H1 (cell line): ENCODE results near the gene GARNL3. TPM values are rescaled to one million over a fixed set of nuclear protein-coding genes. Genes with fewer than 3 reads are reported as not detected.

Source experiments
- CTCF ChIA-PET: fragments of 300-600 bp; sonication (Branson Sonifier 250); formaldehyde crosslinking; loops from one replicate; lab custom pipeline; 2021; ENCODE audit not compliant: partially characterized antibody; lab: Charles Lee
- POLR2A ChIA-PET: fragments of 300-600 bp; sonication (Branson Sonifier 250); formaldehyde crosslinking; loops from one replicate; lab custom pipeline; 2021; ENCODE audit warnings: inconsistent platforms; ENCODE audit not compliant: partially characterized antibody; lab: Charles Lee
- DNase-seq, 2 experiments: peaks; one replicate each; pipeline versions ENCODE4 v3.0.0 to v3.0.0-alpha.2; 2010 to 2022; ENCODE audit warnings: low spot score in 2 of 2, low read depth in 1 of 2, mixed read lengths in 1 of 2
- FAIRE-seq: peaks from 2 replicates; lab custom pipeline; 2011; peaks lifted over from hg19 to GRCh38; lab: Jason Lieb, UNC
- H2AFZ ChIP-seq: 2 replicates; pipeline ENCODE4 v1.8.1; 2012; ENCODE audit warnings: low read length, inconsistent platforms
- H2AK5ac ChIP-seq: 2 replicates; pipeline ENCODE4 v1.6.1; 2013; ENCODE audit warnings: low read depth, low read length
- H2BK120ac ChIP-seq: replicated peaks from 2 replicates; pipeline ENCODE3; 2013; ENCODE audit warnings: low read depth, low read length, inconsistent platforms
- H2BK12ac ChIP-seq: 2 replicates; pipeline ENCODE4 v1.6.1; 2013; ENCODE audit warnings: low read depth, low read length
- H2BK15ac ChIP-seq: 2 replicates; pipeline ENCODE4 v1.6.1; 2013; ENCODE audit warnings: low read length
- H2BK20ac ChIP-seq: 2 replicates; pipeline ENCODE4 v1.6.1; 2013; ENCODE audit warnings: low read length
- H2BK5ac ChIP-seq: 2 replicates; pipeline ENCODE4 v1.6.1; 2013; ENCODE audit warnings: low read depth, low read length
- H3K14ac ChIP-seq: 2 replicates; pipeline ENCODE4 v1.6.1; 2013; ENCODE audit warnings: inconsistent platforms; ENCODE audit not compliant: insufficient read length
- H3K18ac ChIP-seq: 2 replicates; pipeline ENCODE4 v1.6.1; 2013; ENCODE audit warnings: low read length; ENCODE audit errors: extremely low read depth
- H3K23ac ChIP-seq: 2 replicates; pipeline ENCODE4 v1.6.1; 2013; ENCODE audit warnings: inconsistent platforms; ENCODE audit not compliant: insufficient read length
- H3K23me2 ChIP-seq: 2 replicates; pipeline ENCODE4 v1.6.1; 2013; ENCODE audit warnings: low read depth, low read length
- H3K27ac ChIP-seq: 2 replicates; pipeline ENCODE4 v1.6.1; 2011; ENCODE audit warnings: low read depth, low read length, inconsistent platforms
- H3K27me3 ChIP-seq, 4 experiments: replicated peaks in 1 of 4; 1 replicate in 1 of 4; 2 replicates in 3 of 4; pipeline versions ENCODE4 v1.6.1 to v1.8.1; 2011 to 2013; ENCODE audit warnings: low read length in 3 of 4, mild to moderate bottlenecking in 3 of 4, inconsistent platforms in 2 of 4, mixed read lengths in 2 of 4, moderate library complexity in 1 of 4; ENCODE audit not compliant: control insufficient read depth in 3 of 4, insufficient read depth in 3 of 4; ENCODE audit errors: extremely low read depth in 1 of 4
- H3K36me3 ChIP-seq, 4 experiments: 2 replicates each; pipeline versions ENCODE4 v1.6.1 to v1.8.1; 2011 to 2013; ENCODE audit warnings: mild to moderate bottlenecking in 4 of 4, low read length in 3 of 4, moderate library complexity in 2 of 4, control low read depth in 1 of 4, inconsistent platforms in 1 of 4; ENCODE audit not compliant: insufficient read depth in 4 of 4, control insufficient read depth in 2 of 4
- H3K4ac ChIP-seq: replicated peaks from 2 replicates; pipeline ENCODE3; 2013; ENCODE audit warnings: low read length, low read depth, mixed read lengths, inconsistent platforms; ENCODE audit not compliant: insufficient read length
- H3K4me1 ChIP-seq, 4 experiments: replicated peaks in 1 of 4; 1 replicate in 1 of 4; 2 replicates in 3 of 4; pipeline versions ENCODE4 v1.6.1 to v1.8.1; 2011 to 2013; ENCODE audit warnings: low read length in 3 of 4, inconsistent platforms in 2 of 4, mixed read lengths in 1 of 4; ENCODE audit not compliant: insufficient read depth in 4 of 4, control insufficient read depth in 3 of 4
- H3K4me2 ChIP-seq, 2 experiments: 2 replicates each; pipeline versions ENCODE4 v1.6.1 to v1.8.1; 2011 to 2013; ENCODE audit warnings: low read depth in 2 of 2, low read length in 2 of 2, control low read depth in 1 of 2, inconsistent platforms in 1 of 2, mild to moderate bottlenecking in 1 of 2; ENCODE audit not compliant: insufficient read depth in 1 of 2
- H3K4me3 ChIP-seq, 4 experiments: fragments of 200-600, 300-600 bp in 1 of 4; sonication (generic), shearing (Covaris generic), sonication (Bioruptor Twin) in 1 of 4; 2 replicates each; pipeline versions ENCODE4 v1.5.1 to v1.8.1; 2011 to 2016; ENCODE audit warnings: low read length in 4 of 4, low read depth in 3 of 4, control low read depth in 2 of 4, inconsistent platforms in 2 of 4, mild to moderate bottlenecking in 2 of 4, mixed read lengths in 1 of 4, moderate library complexity in 1 of 4; ENCODE audit not compliant: insufficient read depth in 2 of 4; ENCODE audit errors: extremely low read depth in 1 of 4
- H3K56ac ChIP-seq: replicated peaks from 2 replicates; pipeline ENCODE3; 2013; ENCODE audit warnings: low read depth, mild to moderate bottlenecking, mixed read lengths, low read length, inconsistent platforms; ENCODE audit not compliant: insufficient read length
- H3K79me1 ChIP-seq: 2 replicates; pipeline ENCODE4 v1.6.1; 2013; ENCODE audit warnings: low read depth, low read length, control low read depth
- H3K79me2 ChIP-seq, 2 experiments: 2 replicates each; pipeline versions ENCODE4 v1.6.1 to v1.8.1; 2012 to 2013; ENCODE audit warnings: low read length in 2 of 2, mild to moderate bottlenecking in 2 of 2, inconsistent platforms in 1 of 2; ENCODE audit not compliant: insufficient read depth in 2 of 2, control insufficient read depth in 1 of 2
- H3K9ac ChIP-seq, 4 experiments: replicated peaks in 1 of 4; 1 replicate in 1 of 4; 2 replicates in 3 of 4; pipeline versions ENCODE4 v1.6.1 to v1.8.1; 2011 to 2013; ENCODE audit warnings: low read depth in 3 of 4, low read length in 3 of 4, control low read depth in 2 of 4, mild to moderate bottlenecking in 2 of 4, moderate library complexity in 2 of 4, inconsistent platforms in 1 of 4; ENCODE audit errors: extremely low read depth in 1 of 4
- H3K9me3 ChIP-seq, 2 experiments: 2 replicates each; pipeline versions ENCODE4 v1.6.1 to v1.8.1; 2012 to 2013; ENCODE audit warnings: mild to moderate bottlenecking in 2 of 2, moderate library complexity in 2 of 2, control low read depth in 1 of 2, inconsistent platforms in 1 of 2, low read depth in 1 of 2, low read length in 1 of 2, mixed read lengths in 1 of 2; ENCODE audit not compliant: insufficient read depth in 2 of 2
- H4K20me1 ChIP-seq, 2 experiments: replicated peaks in 1 of 2; 2 replicates each; pipeline versions ENCODE3 to v1.8.1; 2011 to 2013; ENCODE audit warnings: inconsistent platforms in 2 of 2, low read length in 2 of 2, mild to moderate bottlenecking in 1 of 2; ENCODE audit not compliant: insufficient read depth in 2 of 2, control insufficient read depth in 1 of 2
- H4K5ac ChIP-seq: 2 replicates; pipeline ENCODE4 v1.6.1; 2013; ENCODE audit warnings: low read length, low read depth, mixed read lengths, inconsistent platforms; ENCODE audit not compliant: insufficient read length
- H4K8ac ChIP-seq: 2 replicates; pipeline ENCODE4 v1.8.0; 2013; ENCODE audit warnings: mild to moderate bottlenecking, moderate library complexity, low read length, inconsistent platforms; ENCODE audit not compliant: insufficient read depth; ENCODE audit errors: extremely low read depth
- H4K91ac ChIP-seq: replicated peaks from 2 replicates; pipeline ENCODE3; 2013; ENCODE audit warnings: low read length, mixed read lengths, inconsistent platforms; ENCODE audit not compliant: insufficient read length
- CBX5 ChIP-seq: fragments of 300-800, 300-1000 bp; sonication (generic); IDR thresholded peaks from 2 replicates; pipeline ENCODE4 v1.7.1; 2016; ENCODE audit warnings: antibody characterized with exemption, low read length, low read depth
- KDM4A ChIP-seq: IDR thresholded peaks from one replicate; pipeline ENCODE4 v1.7.1; 2012; ENCODE audit warnings: low read depth, mild to moderate bottlenecking, moderate library complexity, low read length, inconsistent platforms; ENCODE audit not compliant: severe bottlenecking
- NANOG ChIP-seq: IDR thresholded peaks from 2 replicates; pipeline ENCODE4 v1.6.1; 2011; ENCODE audit warnings: low read length, low read depth, mild to moderate bottlenecking, inconsistent platforms; ENCODE audit not compliant: insufficient read depth, poor library complexity, severe bottlenecking
- PHF8 ChIP-seq: fragments of 200-600 bp; sonication (generic); conservative IDR thresholded peaks from 2 replicates; pipeline ENCODE4 v1.7.1; 2012; ENCODE audit warnings: low read depth, mild to moderate bottlenecking, inconsistent platforms, low read length, moderate library complexity
- POLR2AphosphoS5 ChIP-seq: IDR thresholded peaks from 2 replicates; pipeline ENCODE4 v1.6.1; 2011; ENCODE audit warnings: low read depth, low read length
- SP1 ChIP-seq: IDR thresholded peaks from 2 replicates; pipeline ENCODE4 v1.6.1; 2011; ENCODE audit warnings: low read depth, low read length
- SUZ12 ChIP-seq: fragments of 200-600 bp; sonication (generic); IDR thresholded peaks from 2 replicates; pipeline ENCODE4 v1.6.1; 2012; ENCODE audit warnings: mild to moderate bottlenecking, inconsistent platforms, low read length, moderate library complexity, mixed read lengths
- TAF1 ChIP-seq: IDR thresholded peaks from 2 replicates; pipeline ENCODE4 v1.6.1; 2011; ENCODE audit warnings: mild to moderate bottlenecking, low read depth, low read length
- WGBS, 2 experiments: shearing (Covaris generic) in 1 of 2; methylation state at CpG; one replicate each; pipeline versions ENCODE4 v1.1.6 to v1.1.7; 2013 to 2015; ENCODE audit warnings: low lambda C conversion rate in 2 of 2, mixed read lengths in 2 of 2, inconsistent platforms in 1 of 2, low coverage in 1 of 2, missing lambda C conversion rate in 1 of 2; ENCODE audit not compliant: insufficient replicate concordance in 2 of 2, insufficient coverage in 1 of 2, insufficient read length in 1 of 2; ENCODE audit errors: extremely low coverage in 1 of 2, missing lambda C conversion rate in 1 of 2; 5-methylcytosine and 5-hydroxymethylcytosine counted together
- polyA plus RNA-seq, 7 experiments: library from polyadenylated mRNA; depleted of rRNA in 3 of 7; stranded (reverse) in 5 of 7; unstranded in 2 of 7; fragments of >200 nt in 5 of 7; fragments of 200-250 nt in 2 of 7; gene quantifications; 1 replicate in 5 of 7; 2 replicates in 1 of 7; 4 replicates in 1 of 7; pipeline versions ENCODE4 v1.2.1 to v1.2.3, GENCODE V29; 2011 to 2013; ENCODE audit warnings: missing spikeins in 2 of 7, mixed read lengths in 2 of 7
- total RNA-seq: library from RNA; stranded (reverse); fragmentation: NEBNext Ultra II Directional; extraction: Animal tissue kit (Norgen Biotek cat#: 25700); gene quantifications from 2 replicates; pipeline ENCODE4 v1.2.1, GENCODE V29; 2021
- TF ChIP-seq, protein P1 (sequence below): IDR thresholded peaks from 2 replicates; pipeline ENCODE4 v1.6.1; 2012; ENCODE audit warnings: inconsistent platforms

Gene GARNL3
- total and polyA plus RNA-seq, 2 of the 8 experiments (the other 6 are each of a cell fraction or from before 2014, with no cell fraction given) = 6.5 to 18.3 TPM

DNA sequence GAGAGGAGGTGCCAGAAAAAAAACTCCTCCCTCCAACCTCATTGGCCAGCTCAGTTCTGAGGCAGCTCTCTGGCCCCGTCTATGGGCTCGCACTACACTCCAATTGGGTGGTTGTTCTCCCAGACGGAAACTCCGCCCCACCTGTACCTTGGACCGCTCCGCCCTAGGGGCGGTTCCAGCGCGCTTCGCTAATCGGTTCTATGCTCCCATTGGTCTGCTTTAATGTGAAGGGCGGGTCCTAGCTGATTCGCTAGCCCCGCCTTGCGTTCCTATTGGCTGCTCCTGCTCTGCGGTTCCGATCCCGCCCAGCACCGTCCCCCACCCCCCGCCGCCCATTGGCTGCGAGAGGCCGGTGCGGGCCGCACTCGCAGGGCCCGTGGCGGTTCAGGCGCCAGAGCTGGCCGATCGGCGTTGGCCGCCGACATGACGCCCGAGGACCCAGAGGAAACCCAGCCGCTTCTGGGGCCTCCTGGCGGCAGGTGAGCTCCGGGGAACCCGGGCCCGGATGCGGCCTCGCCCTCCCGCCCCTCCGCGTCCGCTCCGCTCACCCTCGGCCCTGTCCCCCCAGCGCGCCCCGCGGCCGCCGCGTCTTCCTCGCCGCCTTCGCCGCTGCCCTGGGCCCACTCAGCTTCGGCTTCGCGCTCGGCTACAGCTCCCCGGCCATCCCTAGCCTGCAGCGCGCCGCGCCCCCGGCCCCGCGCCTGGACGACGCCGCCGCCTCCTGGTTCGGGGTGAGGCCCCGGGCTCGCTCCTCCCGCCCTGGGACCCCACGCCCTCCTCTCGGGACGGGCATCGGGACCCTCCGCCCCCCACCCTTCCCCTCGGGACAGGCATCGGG lies 132.5 kb downstream of the GARNL3 start, which contains the start of gene SLC2A8:
Gene SLC2A8, plus strand, starts transcription at position 362 of the 838 bp plus-strand sequence. Its CDS starts 62 bp downstream, at position 424.
- CTCF ChIA-PET = interaction anchor here (0.6 to 4.8 kb wide), 11 partner anchors 10 to 216 kb away, joined by 3 to 21 read pairs (median 4); partner anchors contain the start of gene ZNF79
- Histone ChIP-seq H2BK5ac (no peak within 1 kb of the TSS), H3K9me3 (no peaks in the 10 kb centered on the region), H2BK20ac (no peak within 1 kb of the TSS), H3K56ac (no peak within 1 kb of the TSS), H3K27me3 (peaks cover 0 to 6% (median 0%) of the 10 kb centered on the region in 4 experiments; a peak in 3 of 7 replicates), H3K9ac (peak within 1 kb of the TSS; percentile 51 to 92 (median 67)), H3K4me3 (peak within 1 kb of the TSS; percentile 68 to 90 (median 80)), H4K91ac (no peak within 1 kb of the TSS), H3K27ac (peak within 1 kb of the TSS; percentile 35; the same call in 1 of the 2 replicates), H2BK12ac (peak within 1 kb of the TSS; percentile 1; the same call in 1 of the 2 replicates), H3K4me1 (peaks cover 0 to 15% (median 6%) of the 10 kb centered on the region in 4 experiments; a peak in 6 of 7 replicates), H3K18ac (no peak within 1 kb of the TSS; the same call in 1 of the 2 replicates), H2BK15ac (no peak within 1 kb of the TSS), H4K5ac (no peak within 1 kb of the TSS), H3K14ac (no peak within 1 kb of the TSS), H3K23ac (no peak within 1 kb of the TSS), H3K4me2 (peak within 1 kb of the TSS; percentile 87 to 95), H4K8ac (peak within 1 kb of the TSS; percentile 47), H2BK120ac (no peak within 1 kb of the TSS), H3K79me2 (peaks cover 0 to 15% of the 10 kb centered on the region in 2 experiments; a peak in 1 of 4 replicates), H3K79me1 (peaks cover 3% of the 10 kb centered on the region), H4K20me1 (peaks cover 10 to 12% of the 10 kb centered on the region in 2 experiments), H3K23me2 (peaks cover 14% of the 10 kb centered on the region), H2AFZ (peak within 1 kb of the TSS; percentile 65; the same call in 1 of the 2 replicates), H2AK5ac (no peak within 1 kb of the TSS), H3K36me3 (peaks cover 0 to 5% (median 0%) of the 10 kb centered on the region in 4 experiments; a peak in 3 of 8 replicates), H3K4ac (no peak within 1 kb of the TSS)
- POLR2A ChIA-PET = interaction anchor here (0.6 to 3.5 kb wide), 12 partner anchors 10 to 173 kb away, joined by 3 to 24 read pairs (median 5); partner anchors contain the start of genes LRSAM1, RPL12 and ZNF79
- DNase-seq = peak; percentile 97 to 99
- 0% methylated on average over 22 of the region's 87 CpGs; no CpG with 5 or more reads in 1 of the 2 experiments for WGBS, 2 experiments
- peak; percentile 97 for FAIRE-seq
- TF ChIP-seq NANOG (peak; percentile 86), PHF8 (peak; percentile 71), SP1 (peak; percentile 93), KDM4A (peak; percentile 33), TAF1 (peak; percentile 83), SUZ12 (no peak), POLR2AphosphoS5 (0 out of 2 replicates have a peak, but pooled peaks have one; percentile 2), CBX5 (no peak)
- TF ChIP-seq, protein P1, sequence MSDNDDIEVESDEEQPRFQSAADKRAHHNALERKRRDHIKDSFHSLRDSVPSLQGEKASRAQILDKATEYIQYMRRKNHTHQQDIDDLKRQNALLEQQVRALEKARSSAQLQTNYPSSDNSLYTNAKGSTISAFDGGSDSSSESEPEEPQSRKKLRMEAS = peak; percentile 39
